ENCODE measurements around the gene SMARCA5.
"Not testable (repeated sequence)": the region's sequence is repeated elsewhere in the genome, so short reads cannot be mapped to it uniquely, and the experiment has no call there.

Gene SMARCA5

DNA sequence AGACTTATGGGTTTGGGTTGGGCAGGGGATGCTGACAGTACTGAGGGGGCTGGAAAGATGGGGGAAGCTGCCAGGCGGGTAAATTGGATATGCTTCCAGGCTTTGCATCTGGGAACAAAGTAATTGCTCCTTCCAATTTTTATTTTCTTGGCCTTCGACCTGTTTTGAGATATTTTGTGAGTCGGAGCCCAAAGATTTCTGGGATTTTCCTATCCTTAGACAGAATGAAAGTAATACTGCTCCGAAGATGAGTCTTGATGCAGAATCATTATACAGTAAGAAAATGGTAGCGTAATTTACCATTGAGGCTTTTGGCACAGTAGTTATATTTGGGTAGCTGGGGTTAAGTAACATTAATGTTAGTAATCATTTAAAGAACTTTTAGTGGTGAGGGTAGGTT, 1.4 kb downstream of the SMARCA5 start:
- no peak for TF ChIP-seq POLR2A (IDR thresholded peaks at IDR 0.05; ENCODE audit: low read depth, low read length)
- DNase-seq (ENCODE audit: insufficient read length, low spot score) (no peak), FAIRE-seq (no peak)

DNA sequence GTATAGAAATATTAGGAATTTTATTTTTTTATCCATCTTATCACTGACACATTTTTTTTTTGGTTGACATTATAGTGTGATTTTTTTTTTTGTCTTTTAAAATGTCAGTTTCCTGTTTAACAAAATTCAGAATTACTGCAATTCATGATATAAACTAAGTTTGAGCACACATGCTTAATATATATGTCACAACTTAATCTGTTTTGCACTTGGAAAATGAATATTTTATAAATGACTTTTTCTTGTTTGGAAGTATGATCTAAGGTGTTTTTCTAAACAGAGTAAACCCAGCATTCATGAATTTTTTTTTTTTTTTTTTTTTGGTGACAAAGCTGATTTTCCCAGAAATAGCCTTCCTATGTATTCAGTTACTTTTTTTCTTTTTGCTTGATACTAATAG, 2.4 kb downstream of the SMARCA5 start:
- FAIRE-seq, result no peak
- no peak for DNase-seq (ENCODE audit: insufficient read length, low spot score)
- TF ChIP-seq POLR2A (IDR thresholded peaks at IDR 0.05; ENCODE audit: low read depth, low read length), result no peak

DNA sequence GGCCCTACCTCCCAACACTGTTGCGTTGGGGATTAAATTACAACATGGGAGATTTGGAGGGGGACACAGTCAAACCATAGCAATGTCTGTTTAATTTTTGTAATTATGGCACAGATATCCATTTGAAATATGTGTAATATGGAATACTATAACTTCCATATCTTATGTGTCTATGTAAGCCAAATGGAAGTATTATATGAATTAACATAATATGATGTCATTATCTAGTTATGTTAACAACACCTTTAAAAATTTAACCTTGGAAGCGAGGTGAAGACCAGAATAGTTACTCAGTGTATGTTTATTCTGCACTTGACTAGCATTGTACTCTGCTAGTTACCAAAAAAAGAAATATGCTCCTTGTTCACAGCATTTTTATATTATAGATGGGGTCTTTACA, 4.3 kb downstream of the SMARCA5 start:
- FAIRE-seq (no peak), DNase-seq (ENCODE audit: insufficient read length, low spot score) (no peak)
- no peak for TF ChIP-seq POLR2A (IDR thresholded peaks at IDR 0.05; ENCODE audit: low read depth, low read length)

DNA sequence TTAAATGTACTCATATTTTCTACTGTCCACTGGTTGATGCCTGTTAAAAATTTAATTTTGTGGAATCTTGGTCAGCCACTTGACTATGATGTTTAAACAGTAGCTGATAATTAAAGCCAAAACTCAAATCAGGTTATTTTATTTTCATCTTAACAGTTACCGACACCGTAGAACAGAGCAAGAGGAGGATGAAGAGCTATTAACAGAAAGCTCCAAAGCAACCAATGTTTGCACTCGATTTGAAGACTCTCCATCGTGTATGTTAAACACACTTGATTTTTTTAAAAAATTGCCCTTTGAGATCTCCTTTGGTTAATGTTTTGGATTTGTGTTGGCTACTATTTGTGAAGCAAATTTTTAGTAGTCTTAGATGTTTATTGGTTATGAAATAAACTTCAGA, 10.7 kb downstream of the SMARCA5 start:
- FAIRE-seq (no peak), DNase-seq (ENCODE audit: insufficient read length, low spot score) (no peak)
- no peak for TF ChIP-seq POLR2A (IDR thresholded peaks at IDR 0.05; ENCODE audit: low read depth, low read length)

DNA sequence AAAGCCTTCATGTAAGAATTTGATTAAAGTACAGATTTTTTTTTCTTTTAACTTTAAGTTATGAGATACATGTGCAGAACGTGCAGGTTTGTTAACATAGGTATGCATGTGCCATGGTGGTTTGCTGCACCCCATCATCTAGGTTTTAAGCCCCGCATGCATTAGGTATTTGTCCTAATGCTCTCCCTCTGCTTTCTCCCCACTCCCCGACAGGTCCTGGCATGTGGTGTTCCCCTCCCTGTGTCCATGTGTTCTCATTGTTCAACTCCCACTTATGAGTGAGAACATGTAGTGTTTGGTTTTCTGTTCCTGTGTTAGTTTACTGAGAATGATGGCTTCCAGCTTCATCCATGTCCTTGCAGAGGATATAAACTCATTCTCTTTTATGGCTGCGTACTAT, 14.5 kb downstream of the SMARCA5 start:
- DNase-seq (ENCODE audit: insufficient read length, low spot score); FAIRE-seq: not testable (repeated sequence)

DNA sequence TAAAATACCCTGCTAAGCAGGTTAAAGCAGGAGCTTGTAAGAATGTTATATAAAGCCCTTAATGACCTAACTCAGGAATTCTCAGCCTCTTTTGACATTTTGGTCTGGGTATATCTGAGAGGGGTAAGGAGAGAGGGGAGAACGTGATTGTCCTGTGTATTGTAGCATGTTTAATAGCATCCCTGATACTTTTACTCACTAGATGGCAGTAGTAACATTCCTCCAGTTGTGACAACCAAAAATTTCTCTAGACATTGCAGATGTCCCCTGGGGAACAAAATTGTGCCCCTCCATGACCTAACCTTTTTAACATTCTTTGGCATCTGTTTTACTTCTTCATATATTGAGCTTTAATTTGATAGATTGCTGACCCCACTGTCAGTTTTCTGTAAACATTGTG, 17.9 kb downstream of the SMARCA5 start:
- no peak for DNase-seq (ENCODE audit: insufficient read length, low spot score)
- TF ChIP-seq POLR2A (IDR thresholded peaks at IDR 0.05; ENCODE audit: low read depth, low read length), result no peak
- no peak for FAIRE-seq

DNA sequence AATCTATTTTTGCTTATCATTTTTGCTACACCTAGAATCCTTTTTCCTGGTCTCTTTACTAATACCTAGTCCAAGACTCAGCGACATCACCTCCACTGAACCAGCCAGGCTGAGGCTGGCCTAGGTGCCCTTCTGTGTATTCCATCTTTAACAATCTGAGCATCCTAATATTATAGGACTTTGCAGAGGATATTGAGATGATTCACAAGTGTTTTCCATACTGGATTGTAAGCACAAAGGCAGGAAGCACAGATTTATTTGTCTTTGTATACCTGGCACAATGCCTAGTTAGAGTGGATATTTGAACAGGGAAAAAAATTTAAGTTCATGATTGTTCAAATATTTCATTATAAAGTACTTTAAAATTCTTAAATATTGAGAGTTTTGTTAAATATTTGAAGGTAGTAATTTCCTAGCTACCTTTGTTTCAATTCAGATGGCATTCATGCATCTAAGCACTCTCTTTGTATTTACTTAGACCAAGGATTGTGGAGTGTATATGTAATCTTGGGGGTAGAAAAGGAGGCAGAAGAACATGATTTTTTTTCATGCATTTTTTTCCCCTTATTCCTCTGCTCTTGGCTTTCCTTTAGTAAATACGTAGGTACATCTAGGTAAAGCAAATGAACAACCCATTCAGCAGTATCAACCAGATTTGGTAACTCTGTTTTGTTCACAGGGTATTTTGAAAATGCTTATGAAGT, 18.4 kb downstream of the SMARCA5 start:
- DNase-seq (ENCODE audit: insufficient read length, low spot score) (no peak), FAIRE-seq (no peak)
- TF ChIP-seq POLR2A (IDR thresholded peaks at IDR 0.05; ENCODE audit: low read depth, low read length), result no peak

DNA sequence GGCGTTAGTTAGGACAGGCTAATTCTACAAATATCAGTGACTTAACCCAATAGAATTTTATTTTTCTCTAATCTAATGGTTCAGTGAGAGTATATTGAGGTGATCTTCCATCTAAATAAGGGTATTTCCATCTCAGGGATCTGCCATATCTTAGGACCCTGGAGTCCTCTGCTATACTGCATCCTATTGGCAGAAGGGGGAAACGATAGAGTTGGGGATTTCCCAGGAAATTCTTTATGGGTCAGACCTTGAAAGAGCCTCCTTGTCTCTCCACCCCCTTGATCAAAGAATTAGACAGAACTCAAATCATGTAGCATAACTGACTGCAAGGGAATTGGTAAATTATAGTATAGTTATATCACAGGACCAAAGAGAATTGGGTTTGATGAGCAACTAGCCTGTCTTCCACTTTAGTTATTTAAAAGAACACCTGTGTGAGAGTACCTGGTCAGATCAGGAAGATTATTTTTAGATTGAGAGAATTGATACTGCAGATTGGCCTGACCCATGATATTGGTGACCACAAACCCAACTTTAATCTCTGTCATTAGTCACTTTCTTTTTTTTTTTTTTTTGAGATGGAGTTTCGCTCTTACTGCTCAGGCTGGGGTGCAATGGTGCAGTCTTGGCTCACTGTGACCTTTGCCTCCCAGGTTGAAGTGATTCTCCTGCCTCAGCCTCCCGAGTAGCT, 25.6 kb downstream of the SMARCA5 start:
- DNase-seq (ENCODE audit: insufficient read length, low spot score) (no peak), FAIRE-seq (no peak)
- no peak for TF ChIP-seq POLR2A (IDR thresholded peaks at IDR 0.05; ENCODE audit: low read depth, low read length)

DNA sequence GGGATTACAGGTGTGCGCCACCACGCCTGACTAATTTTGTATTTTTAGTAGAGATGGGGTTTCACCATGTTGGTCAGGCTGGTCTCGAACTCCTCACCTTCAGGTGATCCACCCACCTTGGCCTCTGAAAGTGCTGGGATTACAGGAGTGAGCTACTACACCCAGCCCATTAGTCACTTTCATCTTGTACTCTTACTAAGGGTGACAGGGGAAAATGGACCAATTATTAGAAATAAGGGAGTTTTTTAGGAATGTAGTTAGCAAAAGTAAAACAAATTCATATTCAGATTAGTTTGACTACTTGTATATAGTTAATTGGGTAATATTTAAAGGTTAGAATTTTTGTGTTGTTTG, 26.1 kb downstream of the SMARCA5 start:
- no peak for TF ChIP-seq POLR2A (IDR thresholded peaks at IDR 0.05; ENCODE audit: low read depth, low read length)
- FAIRE-seq (no peak), DNase-seq (ENCODE audit: insufficient read length, low spot score) (no peak)

DNA sequence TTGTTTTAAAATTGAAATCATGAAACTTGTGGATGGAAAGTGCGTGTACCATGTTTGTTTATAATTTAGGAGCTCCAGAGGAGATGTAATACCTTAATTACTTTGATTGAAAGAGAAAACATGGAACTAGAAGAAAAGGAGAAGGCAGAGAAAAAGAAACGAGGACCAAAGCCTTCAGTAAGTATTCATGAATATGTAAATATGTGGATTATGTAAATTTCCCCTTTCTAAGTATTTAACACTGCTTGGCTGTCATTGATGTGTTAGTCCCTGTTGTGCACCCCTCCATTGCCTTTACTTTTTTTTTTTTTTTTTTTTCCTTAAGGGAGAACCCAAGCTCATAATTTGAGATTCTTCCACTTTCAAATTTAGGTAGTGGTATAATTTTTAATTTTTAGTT, 36.4 kb downstream of the SMARCA5 start:
- DNase-seq (ENCODE audit: insufficient read length, low spot score), result no peak
- TF ChIP-seq POLR2A (IDR thresholded peaks at IDR 0.05; ENCODE audit: low read depth, low read length), result no peak
- no peak for FAIRE-seq

DNA sequence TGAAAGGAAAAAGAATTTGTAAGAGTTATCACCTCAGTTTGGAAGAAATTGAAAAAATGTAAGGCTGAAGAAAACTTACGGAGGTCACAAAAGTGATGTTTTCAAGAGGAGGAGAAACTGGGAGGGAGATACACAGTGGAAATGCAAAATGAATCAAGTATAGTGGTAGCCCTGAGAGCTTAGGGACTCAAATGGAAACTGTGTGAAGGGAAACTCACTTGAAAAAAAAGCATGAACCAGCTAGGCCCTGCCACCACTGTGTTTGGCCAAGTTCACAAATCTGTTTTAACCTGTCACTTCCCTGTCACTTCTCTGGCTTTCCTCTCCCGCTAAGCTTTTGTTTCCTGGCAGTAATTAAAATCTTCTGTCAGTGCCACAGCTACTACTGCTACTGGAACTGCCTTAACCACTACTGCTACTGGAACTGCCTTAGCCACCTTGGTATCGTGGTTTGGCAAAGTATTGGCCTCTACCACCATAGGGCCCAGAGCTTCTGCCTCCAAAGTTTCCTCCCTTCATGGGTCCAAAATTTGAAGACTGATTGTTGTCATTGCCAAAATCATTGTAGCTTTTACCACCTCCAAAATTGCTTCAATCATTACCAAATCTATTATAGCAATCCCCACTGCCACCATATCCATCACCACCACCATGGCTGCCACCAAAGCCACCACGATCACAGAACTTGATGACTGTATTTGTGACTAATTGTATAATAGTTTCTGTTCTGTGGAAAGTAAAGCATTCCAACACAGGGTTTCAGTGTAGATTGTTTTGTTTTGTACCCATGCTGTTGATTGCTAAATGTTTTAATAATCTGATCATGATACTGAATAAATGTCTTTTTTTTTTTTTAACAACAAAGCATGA, 41.5 kb downstream of the SMARCA5 start:
- no peak for FAIRE-seq
- no peak for DNase-seq (ENCODE audit: insufficient read length, low spot score)
- no peak for TF ChIP-seq POLR2A (IDR thresholded peaks at IDR 0.05; ENCODE audit: low read depth, low read length)

DNA sequence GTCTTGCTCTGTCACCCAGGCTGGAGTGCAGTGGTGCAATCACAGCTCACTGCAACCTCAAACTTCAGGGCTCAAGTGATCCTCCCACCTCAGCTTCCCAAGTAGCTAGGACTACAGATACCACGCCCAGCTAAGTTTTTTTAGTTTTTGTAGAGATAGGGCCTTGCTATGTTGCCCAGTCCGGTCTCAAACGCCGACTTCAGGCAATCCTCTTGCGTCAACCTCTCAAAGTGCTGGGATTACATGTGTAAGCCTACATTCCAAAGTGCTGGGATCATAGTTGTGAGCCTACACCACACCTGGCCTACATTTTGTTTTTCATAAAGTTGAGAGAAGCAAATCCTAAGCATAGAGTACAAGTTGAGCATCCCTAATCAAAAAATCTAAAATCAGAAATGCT, 42.2 kb downstream of the SMARCA5 start:
- TF ChIP-seq POLR2A (IDR thresholded peaks at IDR 0.05; ENCODE audit: low read depth, low read length), result no peak
- DNase-seq (ENCODE audit: insufficient read length, low spot score) (no peak), FAIRE-seq (no peak)

DNA sequence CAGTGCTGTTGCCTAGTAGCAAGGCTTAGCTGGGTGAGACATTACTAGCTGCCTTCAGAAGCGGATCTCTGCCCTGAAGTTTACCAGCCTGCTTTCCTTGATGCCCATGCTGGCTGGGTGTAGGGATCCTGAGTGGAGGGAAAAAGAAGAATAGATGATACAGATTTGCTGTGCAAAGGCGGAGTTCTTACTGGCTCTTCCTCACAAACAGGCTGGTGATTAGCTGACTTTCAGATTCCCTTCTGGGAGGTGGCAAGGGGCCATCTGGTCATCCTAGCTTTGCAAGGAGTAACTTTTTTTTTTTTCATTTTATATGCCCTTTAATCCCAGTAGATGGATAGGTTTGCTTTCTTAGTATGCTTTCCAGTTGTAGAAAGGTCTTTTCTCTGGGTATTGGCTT, 44.8 kb downstream of the SMARCA5 start:
- no peak for TF ChIP-seq POLR2A (IDR thresholded peaks at IDR 0.05; ENCODE audit: low read depth, low read length)
- DNase-seq (ENCODE audit: insufficient read length, low spot score), result no peak
- FAIRE-seq, result no peak
